HEK293 (cell line): Measurements from ENCODE around the gene LECT2.

Experiments
- REST ChIP-seq: fragments of 450-650 bp; formaldehyde crosslinking; IDR thresholded peaks from 2 replicates; pipeline ENCODE4 v1.5.1; 2016; ENCODE audit warnings: missing biosample characterization, missing genetic modification characterization
- ZNF354C ChIP-seq: fragments of 450-650 bp; formaldehyde crosslinking; IDR thresholded peaks from 2 replicates; pipeline ENCODE4 v1.5.1; 2016; ENCODE audit warnings: missing biosample characterization, missing genetic modification characterization, low read depth, borderline replicate concordance
- ZNF571 ChIP-seq: fragments of 450-650 bp; formaldehyde crosslinking; IDR thresholded peaks from 2 replicates; pipeline ENCODE4 v1.5.0; 2017; ENCODE audit warnings: missing biosample characterization, missing genetic modification characterization
- TF ChIP-seq, protein P1 (sequence below): fragments of 450-650 bp; formaldehyde crosslinking; IDR thresholded peaks from 2 replicates; pipeline ENCODE4 v1.5.1; 2016; ENCODE audit warnings: missing biosample characterization, missing genetic modification characterization
- TF ChIP-seq, protein P2 (sequence below): sonication (generic); formaldehyde crosslinking; IDR thresholded peaks from 2 replicates; pipeline ENCODE4 v1.8.1; 2022; ENCODE audit warnings: mild to moderate bottlenecking, moderate library complexity, missing genetic modification reagents

DNA sequence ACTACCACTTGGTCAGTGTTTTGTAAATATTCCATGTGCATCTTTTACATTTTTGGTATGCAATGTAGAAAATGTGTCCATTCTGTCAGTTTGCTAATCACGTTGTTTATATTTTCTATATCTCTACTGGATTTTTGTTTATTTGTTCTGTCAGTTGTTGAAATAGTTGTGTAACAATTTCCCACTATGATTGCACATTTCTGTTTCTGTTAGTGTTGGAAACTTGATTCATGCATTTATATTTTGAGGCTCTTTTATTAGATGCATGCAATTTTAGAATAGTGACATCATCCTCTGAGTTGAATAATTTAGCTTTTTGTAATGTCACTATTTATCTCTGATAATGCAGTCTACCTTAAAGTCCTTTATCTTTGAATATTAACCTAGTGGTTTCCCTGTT, 25.8 kb upstream of the LECT2 start:
- TF ChIP-seq REST, result no peak
- TF ChIP-seq, protein P1, sequence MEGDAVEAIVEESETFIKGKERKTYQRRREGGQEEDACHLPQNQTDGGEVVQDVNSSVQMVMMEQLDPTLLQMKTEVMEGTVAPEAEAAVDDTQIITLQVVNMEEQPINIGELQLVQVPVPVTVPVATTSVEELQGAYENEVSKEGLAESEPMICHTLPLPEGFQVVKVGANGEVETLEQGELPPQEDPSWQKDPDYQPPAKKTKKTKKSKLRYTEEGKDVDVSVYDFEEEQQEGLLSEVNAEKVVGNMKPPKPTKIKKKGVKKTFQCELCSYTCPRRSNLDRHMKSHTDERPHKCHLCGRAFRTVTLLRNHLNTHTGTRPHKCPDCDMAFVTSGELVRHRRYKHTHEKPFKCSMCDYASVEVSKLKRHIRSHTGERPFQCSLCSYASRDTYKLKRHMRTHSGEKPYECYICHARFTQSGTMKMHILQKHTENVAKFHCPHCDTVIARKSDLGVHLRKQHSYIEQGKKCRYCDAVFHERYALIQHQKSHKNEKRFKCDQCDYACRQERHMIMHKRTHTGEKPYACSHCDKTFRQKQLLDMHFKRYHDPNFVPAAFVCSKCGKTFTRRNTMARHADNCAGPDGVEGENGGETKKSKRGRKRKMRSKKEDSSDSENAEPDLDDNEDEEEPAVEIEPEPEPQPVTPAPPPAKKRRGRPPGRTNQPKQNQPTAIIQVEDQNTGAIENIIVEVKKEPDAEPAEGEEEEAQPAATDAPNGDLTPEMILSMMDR, result no peak
- TF ChIP-seq, protein P2, sequence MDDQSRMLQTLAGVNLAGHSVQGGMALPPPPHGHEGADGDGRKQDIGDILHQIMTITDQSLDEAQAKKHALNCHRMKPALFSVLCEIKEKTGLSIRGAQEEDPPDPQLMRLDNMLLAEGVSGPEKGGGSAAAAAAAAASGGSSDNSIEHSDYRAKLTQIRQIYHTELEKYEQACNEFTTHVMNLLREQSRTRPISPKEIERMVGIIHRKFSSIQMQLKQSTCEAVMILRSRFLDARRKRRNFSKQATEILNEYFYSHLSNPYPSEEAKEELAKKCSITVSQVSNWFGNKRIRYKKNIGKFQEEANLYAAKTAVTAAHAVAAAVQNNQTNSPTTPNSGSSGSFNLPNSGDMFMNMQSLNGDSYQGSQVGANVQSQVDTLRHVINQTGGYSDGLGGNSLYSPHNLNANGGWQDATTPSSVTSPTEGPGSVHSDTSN, result no peak
- TF ChIP-seq ZNF571 (tag by site-specific recombination), result no peak
- no peak for TF ChIP-seq ZNF354C (tag by site-specific recombination)
